ENCODE data around the gene PLLP. TPM values are rescaled to one million over a fixed set of nuclear protein-coding genes. Genes with fewer than 3 reads are reported as not detected.

The PLLP gene
- total and polyA plus RNA-seq, 2 experiments from 2014 or later = 1.3 to 6.1 TPM

GRCh38 chr16:57226701-57227621 is 57.5 kb downstream of the PLLP start (continued):
- TF ChIP-seq ZNF462 (CRISPR knock-in tag; IDR thresholded peaks at IDR 0.05) = no peak
- no peak for TF ChIP-seq ZNF331 (CRISPR knock-in tag; IDR thresholded peaks at IDR 0.05; ENCODE audit: low read depth)
- no peak for TF ChIP-seq EZH2phosphoT487 (IDR thresholded peaks at IDR 0.05; ENCODE audit: unreplicated experiment)
- TF ChIP-seq NANOG (IDR thresholded peaks at IDR 0.05; ENCODE audit: borderline replicate concordance) = no peak
- TF ChIP-seq, protein P1, sequence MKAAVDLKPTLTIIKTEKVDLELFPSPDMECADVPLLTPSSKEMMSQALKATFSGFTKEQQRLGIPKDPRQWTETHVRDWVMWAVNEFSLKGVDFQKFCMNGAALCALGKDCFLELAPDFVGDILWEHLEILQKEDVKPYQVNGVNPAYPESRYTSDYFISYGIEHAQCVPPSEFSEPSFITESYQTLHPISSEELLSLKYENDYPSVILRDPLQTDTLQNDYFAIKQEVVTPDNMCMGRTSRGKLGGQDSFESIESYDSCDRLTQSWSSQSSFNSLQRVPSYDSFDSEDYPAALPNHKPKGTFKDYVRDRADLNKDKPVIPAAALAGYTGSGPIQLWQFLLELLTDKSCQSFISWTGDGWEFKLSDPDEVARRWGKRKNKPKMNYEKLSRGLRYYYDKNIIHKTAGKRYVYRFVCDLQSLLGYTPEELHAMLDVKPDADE (IDR thresholded peaks at IDR 0.05) = no peak
- TF ChIP-seq STAT1 (IDR thresholded peaks at IDR 0.05; ENCODE audit: unreplicated experiment) = no peak

DNA sequence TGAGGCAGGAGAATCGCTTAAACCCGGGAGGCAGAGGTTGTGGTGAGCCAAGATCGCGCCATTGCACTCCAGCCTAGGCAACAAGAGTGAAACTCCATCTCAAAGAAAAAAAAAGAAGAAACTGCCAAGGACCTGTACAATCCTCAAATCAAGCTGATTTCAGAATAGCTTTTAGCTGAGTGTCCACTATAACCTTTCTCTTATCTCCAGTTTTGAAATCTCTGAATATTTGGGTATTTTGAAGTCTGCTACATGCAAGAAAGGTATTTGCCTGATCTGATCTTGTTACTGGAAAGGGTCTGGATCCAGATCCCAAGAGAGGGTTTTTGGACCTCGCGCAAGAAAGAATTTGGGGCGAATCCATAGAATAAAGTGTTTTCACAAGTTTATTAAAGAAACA is 58.5 kb downstream of the PLLP start:
- H3K27ac ChIP-seq (ENCODE audit: low read depth) = no peak overlapping the region
- DNase-seq (ENCODE audit: low spot score) = no peak

More for the DNA sequence above, 58.5 kb downstream of the PLLP start:
- Mint-ChIP-seq H3K9me3 (no peaks in the 10 kb centered on the region), H3K4me1 (no peaks in the 10 kb centered on the region), H3K36me3 (ENCODE audit: low read depth) (peaks cover 45% of the 10 kb centered on the region), H3K27me3 (ENCODE audit: insufficient read depth, low read depth, poor library complexity) (no peaks in the 10 kb centered on the region), H3K27ac (no peak overlapping the region), H3K4me3 (no peak overlapping the region)
- 0 out of 2 replicates have a peak, but pooled peaks cover 6% of the 10 kb centered on the region for H4K20me1 ChIP-seq (replicated peaks; ENCODE audit: insufficient read depth)
- no peaks in the 10 kb centered on the region for H3K79me2 ChIP-seq (replicated peaks; ENCODE audit: insufficient read depth)
- H3K4me3 ChIP-seq = no peak overlapping the region
- ATAC-seq = no peak
- H3K36me3 ChIP-seq (ENCODE audit: insufficient read depth) = peaks cover 20% of the 10 kb centered on the region; the same call in 1 of the 2 replicates
- no peaks in the 10 kb centered on the region for H3K9me2 ChIP-seq (ENCODE audit: insufficient read depth)
- H3K4me2 ChIP-seq = no peak overlapping the region
- no peak for TF ChIP-seq EZH2 (IDR thresholded peaks at IDR 0.05; ENCODE audit: low read depth, unreplicated experiment)
- no peak for TF ChIP-seq CREB1 (CRISPR knock-in tag; IDR thresholded peaks at IDR 0.05; ENCODE audit: low read depth)
- no peak for TF ChIP-seq POLR2AphosphoS5 (IDR thresholded peaks at IDR 0.05; ENCODE audit: low read depth)
- TF ChIP-seq NANOG (IDR thresholded peaks at IDR 0.05; ENCODE audit: borderline replicate concordance) = no peak
- TF ChIP-seq, protein P1 (IDR thresholded peaks at IDR 0.05) = no peak
- TF ChIP-seq REST (IDR thresholded peaks at IDR 0.05; ENCODE audit: unreplicated experiment) = no peak
- H3F3A ChIP-seq (replicated peaks; ENCODE audit: low read depth) = no peaks in the 10 kb centered on the region
- H3K4me1 ChIP-seq (ENCODE audit: insufficient read depth) = no peaks in the 10 kb centered on the region
- no peaks in the 10 kb centered on the region for H3K27me3 ChIP-seq (ENCODE audit: insufficient read depth)
- no peak overlapping the region for H2AFZ ChIP-seq

All from GM23338 (cell line).